ENCODE results near the gene VCAM1. TPM values are rescaled to one million over a fixed set of nuclear protein-coding genes. Genes with fewer than 3 reads are reported as not detected.
"Not testable (repeated sequence)": the region's sequence is repeated elsewhere in the genome, so short reads cannot be mapped to it uniquely, and the experiment has no call there.

Gene VCAM1
- total RNA-seq, 1 donor from 2014 or later, result 0.10 TPM

GRCh38 chr1:100778748-100779147 lies 59.2 kb downstream of the VCAM1 start:
- intact Hi-C loops (cut with micrococcal nuclease), result no loop called here

- intact Hi-C loops (cut with micrococcal nuclease), result no loop called here
These were observed 61.3 kb downstream of the VCAM1 start for GRCh38 chr1:100780814-100781213.

GRCh38 chr1:100781728-100782127 lies 62.2 kb downstream of the VCAM1 start:
- intact Hi-C loops (cut with micrococcal nuclease), result not testable (repeated sequence)

GRCh38 chr1:100782473-100783039 lies 63.0 kb downstream of the VCAM1 start:
- intact Hi-C loops (cut with micrococcal nuclease), result no loop called here

GRCh38 chr1:100785470-100786052 lies 66.0 kb downstream of the VCAM1 start:
- intact Hi-C loops (cut with micrococcal nuclease), result no loop called here

- intact Hi-C loops (cut with micrococcal nuclease), result no loop called here
These were observed 67.3 kb downstream of the VCAM1 start for GRCh38 chr1:100786870-100787269.

Other genes starting within 250 kb of the VCAM1 start
- 0.05 TPM in 1 of 2 replicates, not detected in the other for gene GPR88, start 181.6 kb upstream of the VCAM1 start, total RNA-seq
- 1.6 and 2.2 TPM in 2 replicates for gene EXTL2, start 175.1 kb downstream of the VCAM1 start, total RNA-seq
- 47.7 and 51.5 TPM in 2 replicates for gene SLC30A7, start 176.3 kb downstream of the VCAM1 start, total RNA-seq